Measurements from ENCODE around the gene ABCA9.

- TF ChIP-seq MAFK (IDR thresholded peaks at IDR 0.05; ENCODE audit: partially characterized antibody) (no peak), CTCF (IDR thresholded peaks at IDR 0.05) (no peak), RCOR1 (IDR thresholded peaks at IDR 0.05; ENCODE audit: low read depth, low read length) (no peak)
These were observed 121.5 kb downstream of the ABCA9 start for GRCh38 chr17:68939195-68939594.

Data from A549 (cell line).